NCI-H2107 treated with DMSO at 0.1 percent for 48 hours (cell line): ENCODE results near the gene FLACC1.
A peak's percentile ranks its signal among the peaks of the same experiment; 100 is the strongest.
"Not testable (repeated sequence)": the region's sequence is repeated elsewhere in the genome, so short reads cannot be mapped to it uniquely, and the experiment has no call there.

Experiments
- DNase-seq: peaks from one replicate; lab custom pipeline; 2025; ENCODE audit not compliant: unreplicated experiment; lab: John Stamatoyannopoulos, UW

Gene FLACC1, protein sequence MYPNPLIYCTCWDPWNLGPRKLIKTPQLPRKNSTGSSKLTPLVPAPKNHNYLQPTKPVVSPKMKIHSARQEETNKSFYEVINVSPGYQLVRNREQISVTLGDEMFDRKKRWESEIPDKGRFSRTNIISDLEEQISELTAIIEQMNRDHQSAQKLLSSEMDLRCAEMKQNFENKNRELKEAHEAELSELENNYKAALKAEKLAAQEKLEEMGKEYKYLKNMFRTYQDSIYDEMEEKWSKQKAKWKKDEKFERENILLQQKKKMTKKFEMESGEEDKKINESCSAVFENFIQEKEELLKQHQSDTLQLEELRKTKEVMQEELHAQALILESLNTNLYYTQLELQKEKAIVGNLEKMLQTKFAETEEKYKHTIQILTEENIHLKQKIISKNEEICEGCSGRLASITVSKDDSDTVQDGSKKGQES

GRCh38 chr2:201357221-201357620 is at the start of gene FLACC1:
FLACC1 (minus strand) TSS chr2:201357345; CDS start chr2:201351404, 5,941 bp downstream.
- DNase-seq = no peak

GRCh38 chr2:201406077-201406662 is 49.0 kb upstream of the FLACC1 start:
- no peak for DNase-seq

GRCh38 chr2:201404699-201405280 is 47.6 kb upstream of the FLACC1 start:
- no peak for DNase-seq

GRCh38 chr2:201403880-201404279 is 46.7 kb upstream of the FLACC1 start:
- DNase-seq = peak; percentile 28

- no peak for DNase-seq
These were observed 45.8 kb upstream of the FLACC1 start for GRCh38 chr2:201402651-201403562.

GRCh38 chr2:201401815-201402214 is 44.7 kb upstream of the FLACC1 start:
- DNase-seq = peak; percentile 27

- no peak for DNase-seq
These were observed 39.5 kb upstream of the FLACC1 start for GRCh38 chr2:201396595-201396994.

DNA sequence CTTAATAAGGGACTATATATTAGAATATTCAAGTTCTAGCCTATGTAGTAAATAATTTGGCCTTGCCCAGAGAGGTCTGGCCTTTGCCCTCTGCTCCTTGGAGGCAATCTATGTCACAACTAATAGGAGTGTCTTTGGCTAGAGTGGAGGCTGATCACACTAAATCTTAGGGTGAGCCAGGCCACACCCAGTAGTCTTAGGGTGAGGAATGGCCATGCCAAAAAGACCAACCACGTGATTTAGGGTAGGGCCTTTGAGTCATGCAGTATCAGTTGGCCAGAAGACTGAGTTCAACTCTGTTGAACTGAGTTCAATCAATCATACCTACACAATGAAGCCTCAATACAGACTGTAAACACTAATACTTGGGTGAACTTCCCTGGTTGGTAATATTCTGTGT is 26.0 kb upstream of the FLACC1 start:
- no peak for DNase-seq

DNA sequence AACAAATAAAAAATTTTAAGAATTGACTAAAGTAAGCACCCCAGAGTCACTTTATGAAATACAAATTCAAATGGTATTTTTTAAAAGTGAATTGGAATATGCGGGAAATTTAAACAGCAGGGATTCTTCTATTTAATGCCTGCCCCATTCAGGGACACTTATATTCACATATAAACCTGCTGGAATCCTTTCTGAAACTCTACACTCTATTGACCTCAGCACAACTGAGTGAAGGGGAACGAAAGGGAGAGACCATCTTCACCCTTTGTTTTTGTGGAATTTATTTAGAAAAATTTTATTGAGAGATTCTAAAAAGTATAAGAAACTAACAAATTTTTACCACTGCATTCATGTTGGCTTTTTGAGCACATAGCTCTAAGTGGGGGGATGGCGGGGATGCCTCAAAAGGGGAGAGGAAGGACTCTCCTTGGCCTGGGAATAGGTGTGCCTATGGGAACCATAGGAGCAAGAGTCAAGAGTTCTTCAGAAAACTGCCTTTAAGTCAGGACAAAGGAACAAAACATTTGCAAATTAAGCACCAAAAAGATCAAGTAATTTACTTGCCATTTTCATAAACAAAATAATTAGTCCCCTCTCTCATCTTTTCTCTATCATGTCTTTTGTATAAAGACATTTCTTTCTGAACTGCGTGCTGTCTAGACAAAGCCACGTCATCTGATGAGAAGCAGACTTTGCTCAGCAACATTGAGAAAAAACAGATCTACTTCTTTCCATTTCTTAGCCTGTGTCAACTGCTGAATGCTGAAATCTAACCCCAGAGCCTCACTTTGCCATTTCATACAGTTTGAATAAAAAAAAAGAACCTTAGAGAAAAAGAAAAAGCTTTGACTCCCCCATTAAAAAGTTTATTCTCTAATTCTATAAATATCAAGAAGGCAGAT is 21.6 kb upstream of the FLACC1 start:
- DNase-seq = no peak

GRCh38 chr2:201377218-201377617 is 20.1 kb upstream of the FLACC1 start:
- no peak for DNase-seq

DNA sequence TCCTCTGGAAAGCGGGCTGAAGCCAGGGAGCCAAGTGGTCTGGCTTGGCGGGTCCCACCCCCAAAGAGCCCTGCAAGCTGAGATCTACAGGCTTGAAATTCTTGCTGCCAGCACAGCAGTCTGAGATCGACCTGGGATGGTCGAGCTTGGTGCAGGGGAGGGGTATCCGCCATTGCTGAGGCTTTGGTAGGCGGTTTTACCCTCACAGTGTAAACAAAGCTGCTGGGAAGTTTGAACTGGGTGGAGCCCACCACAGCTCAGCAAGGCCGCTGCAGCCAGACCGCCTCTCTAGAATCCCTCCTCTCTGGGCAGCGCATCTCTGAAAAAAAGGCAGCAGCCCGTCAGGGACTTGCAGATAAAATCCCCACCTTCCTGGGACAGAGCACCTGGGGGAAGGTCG is 12.6 kb upstream of the FLACC1 start:
- no peak for DNase-seq

GRCh38 chr2:201369318-201369717 is 12.2 kb upstream of the FLACC1 start:
- not testable (repeated sequence) for DNase-seq

GRCh38 chr2:201366146-201366545 is 9.0 kb upstream of the FLACC1 start:
- no peak for DNase-seq

- DNase-seq = peak; percentile 72
These were observed 6.9 kb upstream of the FLACC1 start for GRCh38 chr2:201363857-201364560.

GRCh38 chr2:201362396-201362795 is 5.3 kb upstream of the FLACC1 start:
- no peak for DNase-seq

DNA sequence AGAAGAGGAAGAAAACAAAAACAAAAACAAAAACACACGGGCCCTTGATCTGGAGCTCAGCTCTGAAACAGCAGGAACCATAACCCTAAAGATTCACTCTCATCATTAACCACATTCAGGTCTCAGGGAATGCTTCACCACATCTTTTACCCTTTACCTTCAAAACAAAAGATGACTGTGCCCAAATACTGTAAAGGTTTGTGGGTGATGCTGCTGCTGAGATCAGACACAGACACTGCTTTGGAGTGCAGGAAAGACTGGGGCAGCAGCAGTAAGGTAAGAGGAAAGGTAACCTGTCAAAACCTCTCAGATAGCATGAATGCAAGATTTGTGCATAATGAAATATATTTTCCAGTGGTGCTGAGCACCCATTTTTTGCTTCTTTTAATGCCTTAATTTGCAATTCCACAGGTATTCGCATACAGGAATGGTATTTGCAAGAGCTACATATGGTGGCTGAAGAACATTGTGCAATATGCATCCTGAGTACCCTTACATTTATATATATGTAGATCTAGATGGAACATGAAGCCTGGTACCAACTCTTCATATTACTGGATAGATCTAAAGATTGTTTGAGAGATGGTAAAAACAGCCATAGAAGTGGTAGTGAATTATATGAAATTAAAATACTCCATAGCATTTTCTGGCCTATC is 4.1 kb upstream of the FLACC1 start:
- DNase-seq = no peak

DNA sequence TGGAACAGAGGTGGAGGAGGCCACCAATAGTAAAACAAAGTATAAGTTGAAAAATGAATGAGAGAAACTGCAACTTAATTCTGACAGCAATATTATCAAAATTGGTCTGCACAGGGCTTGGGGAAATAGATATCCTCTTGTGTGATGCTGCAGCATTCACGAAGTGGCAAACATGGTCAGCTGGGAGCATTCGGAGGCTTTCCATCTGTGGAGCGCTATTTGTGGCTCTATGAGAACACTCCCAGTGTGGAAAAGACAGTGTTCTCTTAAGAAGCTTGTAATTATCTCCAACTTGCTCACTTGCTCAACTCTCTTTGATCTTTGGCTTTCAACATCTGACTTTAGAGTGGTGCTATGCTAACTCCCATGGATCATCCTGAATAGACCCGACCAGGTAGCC is 3.1 kb upstream of the FLACC1 start:
- DNase-seq = no peak

GRCh38 chr2:201358684-201359083 is 1.5 kb upstream of the FLACC1 start:
- no peak for DNase-seq

DNA sequence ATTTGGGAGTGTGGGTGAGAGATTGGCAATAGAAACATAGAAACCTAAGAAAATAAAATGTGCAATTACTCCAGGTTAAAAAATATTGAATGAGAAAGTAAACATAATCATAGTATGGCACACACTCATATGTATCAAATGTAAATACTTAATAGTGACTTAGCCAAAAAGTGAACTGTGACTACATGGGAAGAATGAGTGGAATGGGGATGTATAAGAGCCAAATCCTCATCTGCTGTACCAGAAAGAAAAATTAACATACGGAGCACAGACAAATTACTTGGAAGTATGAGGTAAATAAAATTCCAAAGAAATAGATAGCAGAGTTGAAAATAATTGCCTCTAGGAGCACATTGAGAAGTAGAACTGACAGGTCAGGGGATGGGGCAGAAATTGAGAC is 4.0 kb downstream of the FLACC1 start:
- no peak for DNase-seq
